HG03439 (cell line): ENCODE data around the gene TYW1.
"Not testable (repeated sequence)": the region's sequence is repeated elsewhere in the genome, so short reads cannot be mapped to it uniquely, and the experiment has no call there.

Experiments
- ATAC-seq: cut with Tn5 transposase; IDR thresholded peaks from one replicate; pipeline ENCODE4 v1.9.1; 2021; ENCODE audit warnings: mild to moderate bottlenecking, moderate library complexity; ENCODE audit not compliant: unreplicated experiment

Gene TYW1

GRCh38 chr7:67114483-67115246 lies 118.0 kb downstream of the TYW1 start:
- ATAC-seq: not testable (repeated sequence)

GRCh38 chr7:67120491-67120890 lies 123.9 kb downstream of the TYW1 start:
- ATAC-seq: not testable (repeated sequence)

- ATAC-seq: not testable (repeated sequence)
Measured at GRCh38 chr7:67128257-67128656, 131.6 kb downstream of the TYW1 start.

GRCh38 chr7:67130766-67131165 lies 134.1 kb downstream of the TYW1 start:
- not testable (repeated sequence) for ATAC-seq

- ATAC-seq: not testable (repeated sequence)
Measured at GRCh38 chr7:67134912-67135311, 138.3 kb downstream of the TYW1 start.

- not testable (repeated sequence) for ATAC-seq
Measured at GRCh38 chr7:67135617-67136486, 139.2 kb downstream of the TYW1 start.

- not testable (repeated sequence) for ATAC-seq
Measured at GRCh38 chr7:67137489-67137888, 140.9 kb downstream of the TYW1 start.

- not testable (repeated sequence) for ATAC-seq
Measured at GRCh38 chr7:67139876-67140275, 143.2 kb downstream of the TYW1 start.

GRCh38 chr7:67141001-67141400 lies 144.4 kb downstream of the TYW1 start:
- not testable (repeated sequence) for ATAC-seq

GRCh38 chr7:67143091-67143786 lies 146.6 kb downstream of the TYW1 start:
- ATAC-seq: not testable (repeated sequence)

GRCh38 chr7:67145581-67146193 lies 149.1 kb downstream of the TYW1 start:
- ATAC-seq: not testable (repeated sequence)

GRCh38 chr7:67149131-67149530 lies 152.5 kb downstream of the TYW1 start:
- not testable (repeated sequence) for ATAC-seq

- ATAC-seq: not testable (repeated sequence)
Measured at GRCh38 chr7:67154374-67154773, 157.7 kb downstream of the TYW1 start.

GRCh38 chr7:67156064-67156463 lies 159.4 kb downstream of the TYW1 start:
- ATAC-seq: not testable (repeated sequence)

- peak; percentile 71 for ATAC-seq
Measured at GRCh38 chr7:67163285-67163684, 166.7 kb downstream of the TYW1 start.

- ATAC-seq: peak; percentile 74
Measured at GRCh38 chr7:67171151-67171550, 174.5 kb downstream of the TYW1 start.

GRCh38 chr7:67176730-67177129 lies 180.1 kb downstream of the TYW1 start:
- ATAC-seq: not testable (repeated sequence)

- ATAC-seq: not testable (repeated sequence)
Measured at GRCh38 chr7:67178915-67179688, 182.5 kb downstream of the TYW1 start.

- not testable (repeated sequence) for ATAC-seq
Measured at GRCh38 chr7:67182956-67183750, 186.5 kb downstream of the TYW1 start.
